Thyroid gland (tissue), 4 donors: ENCODE measurements around the gene SYT10.

Experiments
- CTCF ChIP-seq, 6 experiments: fragments of 200-600 bp in 3 of 6; fragments of 450-650 bp in 3 of 6; sonication (generic) in 3 of 6; IDR thresholded peaks; one replicate each; pipeline ENCODE4 v1.5.1; 2016 to 2019; ENCODE audit warnings: antibody characterized with exemption in 6 of 6, mild to moderate bottlenecking in 2 of 6, inconsistent platforms in 1 of 6, moderate library complexity in 1 of 6
- POLR2A ChIP-seq, 2 donors: fragments of 450-650 bp; IDR thresholded peaks; one replicate each; pipeline ENCODE4 v1.6.1; 2017; ENCODE audit warnings: antibody characterized with exemption in 2 of 2, mild to moderate bottlenecking in 2 of 2, moderate library complexity in 1 of 2

- no peak for TF ChIP-seq CTCF (IDR thresholded peaks at IDR 0.05)
- TF ChIP-seq POLR2A (IDR thresholded peaks at IDR 0.05) = no peak
Observed at GRCh38 chr12:33423706-33424105, 15.9 kb downstream of the SYT10 start.
